GM10266 (cell line): ENCODE data around the gene CMSS1.
"Not testable (repeated sequence)": the region's sequence is repeated elsewhere in the genome, so short reads cannot be mapped to it uniquely, and the experiment has no call there.

ENCODE experiments used
- DNase-seq: peaks from one replicate; pipeline ENCODE4 v3.0.0; 2012; ENCODE audit errors: extremely low spot score
- CTCF ChIP-seq: IDR thresholded peaks from 2 replicates; pipeline ENCODE4 v1.5.1; 2012; ENCODE audit warnings: mild to moderate bottlenecking, low read depth; ENCODE audit not compliant: control insufficient read depth, insufficient read depth; ENCODE audit errors: missing control alignments

CMSS1 gene

GRCh38 chr3:100088735-100089368 lies 271.2 kb downstream of the CMSS1 start:
- TF ChIP-seq CTCF: no peak
- no peak for DNase-seq

DNA sequence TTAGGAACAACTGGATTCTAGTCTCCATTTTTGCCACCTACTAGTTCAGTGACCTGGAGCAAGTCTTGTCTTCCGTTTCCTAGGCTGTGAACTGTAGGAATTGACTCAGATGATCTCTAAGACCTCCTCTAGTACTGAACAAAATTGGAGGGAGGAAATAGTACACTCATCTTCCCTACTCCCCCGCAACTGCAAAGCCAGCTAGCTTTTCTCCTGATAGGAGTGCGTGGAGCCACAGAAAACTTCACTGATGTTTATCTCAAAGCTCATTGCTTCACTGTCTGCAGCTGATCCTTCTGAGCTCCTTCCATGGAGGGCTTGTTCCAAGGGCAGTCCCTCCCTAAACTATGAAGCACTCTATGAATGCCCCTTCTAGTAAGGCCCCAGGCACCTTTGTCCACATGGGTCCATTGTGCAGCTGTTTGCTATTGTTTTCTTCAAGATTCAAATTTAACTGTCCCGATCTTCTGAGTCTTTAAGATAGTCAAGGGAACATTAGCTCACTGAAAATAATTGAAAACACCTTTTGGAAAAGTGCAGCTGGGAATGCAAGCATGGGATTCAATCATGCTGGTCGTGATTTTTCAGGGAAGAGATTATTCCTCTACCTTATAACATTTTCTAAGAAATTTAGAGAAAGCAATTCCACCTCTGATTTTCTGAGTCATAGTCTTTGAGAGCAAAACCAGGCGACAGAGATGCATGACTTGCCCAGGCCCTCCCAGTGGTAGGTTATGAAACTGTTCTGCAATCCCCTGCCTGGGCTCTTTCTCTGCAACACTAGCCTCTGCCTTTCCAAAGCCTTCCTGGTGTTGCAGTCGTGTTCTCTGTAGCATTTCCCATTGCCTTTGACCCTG lies 272.4 kb downstream of the CMSS1 start:
- DNase-seq: no peak
- TF ChIP-seq CTCF: peak; percentile 39

DNA sequence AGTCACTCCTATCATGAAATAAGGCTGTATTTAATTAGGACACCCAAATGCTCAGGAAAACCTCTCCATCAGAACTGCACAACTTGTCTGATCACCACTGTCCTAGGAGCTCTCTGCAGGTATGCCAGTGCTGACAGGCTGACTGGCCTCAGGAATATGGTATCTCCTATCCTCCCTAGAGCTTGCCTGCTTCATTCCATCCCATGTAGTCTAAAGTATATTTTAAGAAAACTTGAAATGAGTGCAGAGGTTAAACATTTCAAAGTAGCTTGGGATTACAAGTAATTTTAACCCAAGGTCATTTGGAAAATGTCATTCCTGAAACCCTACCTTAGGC lies 273.0 kb downstream of the CMSS1 start:
- no peak for DNase-seq
- no peak for TF ChIP-seq CTCF

GRCh38 chr3:100093831-100094230 lies 276.2 kb downstream of the CMSS1 start:
- no peak for TF ChIP-seq CTCF
- no peak for DNase-seq

DNA sequence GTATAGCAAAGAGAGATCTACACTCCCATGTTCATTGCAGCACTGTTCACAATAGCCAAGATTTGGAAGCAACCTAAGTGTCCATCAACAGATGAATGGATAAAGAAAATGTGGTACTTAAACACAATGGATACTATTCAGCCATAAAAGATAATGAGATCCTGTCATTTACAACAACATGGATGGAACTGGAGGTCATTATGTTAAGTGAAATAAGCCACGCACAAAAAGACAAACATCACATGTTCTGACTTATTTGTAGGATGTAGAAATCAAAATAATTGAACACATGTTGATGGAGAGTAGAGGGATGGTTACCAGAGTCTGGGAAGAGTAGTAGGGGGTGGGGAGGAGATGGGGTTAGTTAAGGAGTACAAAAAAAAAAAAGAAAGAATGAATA lies 278.6 kb downstream of the CMSS1 start:
- not testable (repeated sequence) for DNase-seq

DNA sequence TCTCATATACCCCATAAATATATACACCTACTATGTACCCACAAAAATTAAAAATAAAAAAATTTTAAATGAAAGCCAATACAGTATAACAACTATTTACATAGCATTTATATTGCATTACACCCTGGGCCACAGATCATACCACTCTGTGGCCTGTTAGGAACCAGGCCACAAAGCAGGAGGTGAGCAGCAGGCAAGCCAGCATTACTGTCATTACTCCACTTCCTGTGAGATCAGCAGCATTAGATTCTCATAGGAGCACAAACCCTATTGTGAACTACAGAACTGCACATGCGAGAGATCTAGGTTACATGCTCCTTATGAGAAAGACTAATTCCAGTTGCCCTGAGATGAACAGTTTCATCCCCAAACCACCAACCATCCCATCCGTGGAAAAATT lies 279.2 kb downstream of the CMSS1 start:
- TF ChIP-seq CTCF: no peak
- no peak for DNase-seq

DNA sequence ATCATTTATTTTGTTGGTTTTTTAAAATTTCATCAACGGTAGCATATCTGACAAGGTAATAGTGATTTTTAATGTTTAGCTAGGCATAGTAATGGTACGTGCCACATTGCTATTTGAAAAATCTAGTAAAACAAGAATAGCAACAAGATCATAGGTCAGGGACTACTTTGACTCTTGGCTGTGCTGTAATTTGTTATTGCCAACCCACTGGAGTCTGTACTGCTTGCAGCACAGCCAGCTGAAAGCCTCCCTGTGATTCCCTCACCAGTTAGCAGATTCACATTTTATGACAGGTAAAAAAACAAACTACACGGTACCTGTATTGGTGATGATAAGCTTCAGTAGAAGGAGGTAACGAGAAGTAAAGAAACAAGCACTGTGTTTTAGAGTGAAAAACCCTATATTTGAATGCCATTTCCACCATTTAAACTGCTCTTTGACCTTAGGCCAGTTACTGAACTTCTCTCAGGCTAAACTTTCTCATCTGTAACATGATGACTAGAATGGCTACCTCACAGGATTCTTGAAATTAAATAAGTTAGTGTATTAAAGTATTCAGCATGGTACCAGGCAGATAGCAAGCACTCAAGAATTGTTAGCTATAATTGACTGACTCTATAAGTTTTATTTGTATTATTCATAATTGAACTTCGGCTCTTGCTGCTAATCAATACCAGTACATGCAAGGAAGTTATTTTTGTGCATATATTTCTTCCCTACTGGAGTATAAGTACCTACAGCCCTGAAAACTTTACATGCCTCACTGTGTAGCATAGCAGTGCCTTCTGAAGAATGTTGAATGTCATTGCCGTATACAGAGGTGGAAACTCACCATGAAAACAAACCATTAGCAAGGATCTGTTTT lies 280.5 kb downstream of the CMSS1 start:
- no peak for TF ChIP-seq CTCF
- DNase-seq: no peak
